Hindlimb muscle (tissue), 1 donor: ENCODE results near the gene HERPUD2. TPM values are rescaled to one million over a fixed set of nuclear protein-coding genes. Genes with fewer than 3 reads are reported as not detected.
"Not testable (repeated sequence)": the region's sequence is repeated elsewhere in the genome, so short reads cannot be mapped to it uniquely, and the experiment has no call there.

Experiments
- DNase-seq: peaks from one replicate; pipeline ENCODE4 v3.0.0-alpha.2; 2013
- polyA plus RNA-seq: library from polyadenylated mRNA; unstranded; fragments of 120-200 nt; gene quantifications from one replicate; pipeline ENCODE4 v1.2.1, GENCODE V29; 2013; ENCODE audit not compliant: insufficient read length

Gene HERPUD2
- polyA plus RNA-seq, 1 donor: 28.8 TPM

DNA sequence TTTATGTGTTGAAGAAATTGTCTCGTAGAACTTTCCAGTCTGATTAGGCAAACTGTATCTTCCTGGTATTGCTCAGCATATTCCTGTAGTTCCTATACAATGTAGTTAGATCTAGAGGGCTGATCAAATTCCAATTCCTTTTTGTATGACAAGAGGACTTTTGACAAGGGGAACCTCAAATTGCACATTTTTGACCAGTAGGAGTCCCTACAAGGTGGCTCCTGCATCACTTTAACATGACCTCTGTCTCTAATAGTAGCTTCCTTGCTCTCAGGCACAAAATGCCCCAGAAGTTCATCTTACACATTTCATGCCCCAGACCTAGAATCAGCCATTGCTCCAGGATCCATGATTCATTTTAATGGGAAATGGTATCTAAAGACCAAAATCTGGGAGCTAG is 18.7 kb downstream of the HERPUD2 start:
- DNase-seq: no peak

DNA sequence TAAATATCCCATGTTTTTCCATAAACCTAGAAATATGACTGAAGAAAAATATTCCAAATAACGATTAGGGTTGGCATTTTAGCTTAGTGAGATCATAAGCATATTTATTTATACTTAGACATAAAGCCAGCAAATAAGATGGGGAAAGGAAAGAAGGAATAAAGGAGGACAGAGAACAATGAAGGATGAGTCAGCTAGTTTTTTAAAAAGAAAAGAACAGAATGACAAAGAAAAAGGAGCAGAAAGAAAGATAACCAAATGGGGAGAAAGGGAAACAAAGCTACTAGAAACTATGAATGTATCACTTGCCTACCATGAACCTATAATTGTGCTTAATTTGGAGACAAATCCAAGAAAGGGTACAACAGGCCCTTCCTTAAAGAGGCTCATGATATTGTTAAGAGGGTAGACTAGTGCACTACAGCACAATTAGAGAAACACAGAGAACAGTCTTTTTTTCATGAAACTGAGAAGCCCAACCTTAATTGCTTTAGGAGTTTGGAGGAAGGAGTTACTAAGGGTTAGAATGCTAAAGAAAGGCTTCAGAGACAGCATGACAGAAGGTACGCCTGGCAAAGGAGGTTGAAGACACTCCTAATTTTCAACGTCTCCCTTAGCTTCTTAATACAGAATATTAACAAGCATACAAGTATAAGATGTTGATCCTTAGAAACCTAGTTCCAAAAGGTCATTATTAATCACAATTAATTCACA is 23.9 kb downstream of the HERPUD2 start:
- DNase-seq: no peak

DNA sequence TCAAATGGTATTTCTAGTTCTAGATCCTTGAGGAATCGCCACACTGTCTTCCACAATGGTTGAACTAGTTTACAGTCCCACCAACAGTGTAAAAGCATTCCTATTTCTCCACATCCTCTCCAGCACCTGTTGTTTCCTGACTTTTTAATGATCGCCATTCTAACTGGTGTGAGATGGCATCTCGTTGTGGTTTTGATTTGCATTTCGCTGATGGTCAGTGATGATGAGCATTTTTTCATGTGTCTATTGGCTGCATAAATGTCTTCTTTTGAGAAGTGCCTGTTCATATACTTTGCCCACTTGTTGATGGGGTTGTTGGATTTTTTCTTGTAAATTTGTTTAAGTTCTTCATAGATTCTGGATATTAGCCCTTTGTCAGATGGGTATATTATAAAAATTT is 34.5 kb downstream of the HERPUD2 start:
- DNase-seq: not testable (repeated sequence)

DNA sequence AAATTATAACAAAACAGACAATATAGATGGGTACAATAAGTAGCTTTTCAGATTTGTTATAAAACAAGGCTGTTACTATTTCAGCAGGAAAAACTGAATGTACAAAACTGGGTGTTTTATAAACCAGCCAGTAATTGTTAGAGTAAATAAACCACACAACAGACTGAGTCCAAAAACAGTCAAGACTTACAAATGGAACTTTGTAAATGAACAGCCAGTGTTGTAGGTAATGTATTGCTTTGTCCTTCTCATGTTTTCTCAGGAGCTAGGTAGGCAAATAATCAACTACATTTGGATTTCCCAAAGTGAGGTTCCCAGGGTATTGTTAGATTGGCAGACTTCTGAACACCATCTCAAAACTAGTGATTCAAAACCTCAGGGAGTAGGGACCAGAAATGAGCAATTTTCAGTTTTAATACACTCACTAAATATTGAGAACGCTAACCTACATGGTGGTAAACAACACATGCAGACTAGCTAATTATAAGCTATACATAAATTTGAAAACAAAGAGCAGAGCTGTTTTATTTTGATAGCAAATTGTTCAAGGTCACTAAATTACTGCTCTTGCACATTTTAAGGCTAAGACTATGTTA is 36.2 kb downstream of the HERPUD2 start:
- DNase-seq: no peak

DNA sequence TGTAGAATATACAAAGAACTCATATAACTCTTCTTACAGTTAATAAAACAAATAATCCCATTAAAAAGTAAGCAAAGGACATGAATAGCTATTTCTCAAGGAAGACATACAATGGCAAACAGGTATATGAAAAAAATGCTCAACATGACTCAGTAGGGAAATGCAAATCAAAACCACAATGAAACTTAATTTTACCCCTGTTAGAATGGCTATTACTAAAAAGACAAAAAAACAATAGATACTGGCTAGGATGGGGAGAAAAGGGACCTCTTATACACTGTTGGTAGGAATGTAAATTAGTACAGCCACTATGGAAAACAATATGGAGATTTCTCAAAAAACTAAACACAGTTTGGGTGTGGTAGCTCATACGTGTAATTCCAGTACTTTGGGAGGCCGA is 37.8 kb downstream of the HERPUD2 start:
- DNase-seq: no peak

DNA sequence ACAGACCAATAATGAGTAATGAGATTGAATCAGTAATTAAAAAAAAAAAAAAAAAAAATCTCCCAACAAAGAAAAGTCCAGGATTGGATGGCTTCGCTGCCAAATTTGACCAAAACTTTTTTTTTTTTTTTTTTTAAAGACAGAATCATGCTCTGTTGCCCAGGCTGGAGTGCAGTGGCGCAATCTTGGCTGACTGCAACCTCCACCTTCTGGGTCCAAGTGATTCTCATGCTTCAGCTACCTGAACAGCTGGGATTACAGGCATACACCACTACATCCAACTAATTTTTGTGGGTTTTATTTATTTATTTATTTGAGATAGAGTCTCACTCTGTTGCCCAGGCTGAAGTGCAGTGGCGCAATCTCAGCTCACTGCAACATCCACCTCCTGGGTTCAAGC is 40.4 kb downstream of the HERPUD2 start:
- not testable (repeated sequence) for DNase-seq

DNA sequence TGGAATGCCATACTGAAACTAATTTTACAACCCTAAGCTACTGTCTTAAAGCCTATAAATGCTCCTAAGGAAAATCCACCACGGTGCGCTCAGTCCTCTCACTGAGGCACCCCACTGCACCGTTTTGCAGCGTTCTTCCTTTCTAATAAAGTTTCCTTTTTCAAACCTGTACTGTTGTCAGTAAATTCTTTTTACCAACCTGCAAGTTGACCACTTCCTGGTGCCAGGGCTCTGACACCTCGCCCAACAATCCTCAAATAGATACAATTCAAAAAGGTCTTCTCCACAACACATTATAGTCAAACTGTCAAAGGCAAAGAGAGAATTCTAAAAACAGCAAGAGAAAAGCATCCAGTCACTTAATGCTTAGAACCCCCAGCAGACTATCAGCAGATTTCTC is 42.8 kb downstream of the HERPUD2 start:
- no peak for DNase-seq

DNA sequence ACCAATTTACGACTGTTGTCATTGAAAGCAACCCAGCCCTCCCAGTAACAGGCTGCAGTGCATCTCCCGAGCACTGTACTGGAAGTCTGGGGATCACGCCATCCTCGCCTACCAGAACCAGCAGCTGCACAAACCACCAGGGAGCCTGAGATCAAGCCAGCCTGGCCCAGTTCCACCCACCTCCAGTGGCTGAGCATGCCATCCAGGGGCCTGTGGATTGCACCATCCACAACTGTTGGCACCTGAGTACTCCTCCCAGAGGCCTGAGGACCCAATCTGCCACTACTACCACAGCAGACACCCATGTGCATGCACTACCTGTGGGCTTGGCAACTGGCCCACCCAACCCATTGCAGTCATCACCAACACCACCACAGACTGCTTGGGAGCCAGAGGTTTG is 44.2 kb downstream of the HERPUD2 start:
- no peak for DNase-seq

DNA sequence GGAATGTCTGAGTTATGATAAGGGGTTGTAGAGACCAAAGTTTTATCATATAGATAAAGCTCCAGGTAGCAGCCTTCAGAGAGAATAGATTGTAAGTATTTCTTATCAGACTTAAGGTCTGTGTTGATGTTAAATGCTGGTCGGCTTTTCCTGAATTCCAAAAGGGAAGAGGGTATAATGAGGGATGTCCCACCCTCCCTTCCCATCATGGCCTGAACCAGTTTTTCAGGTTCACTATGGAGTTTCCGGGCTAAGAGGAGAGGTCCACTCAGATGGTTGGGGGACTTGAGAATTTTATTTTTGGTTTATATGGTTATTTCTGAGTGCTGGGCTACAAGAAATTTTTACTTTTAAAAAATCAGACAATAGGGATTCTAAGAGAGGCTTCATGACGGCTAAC is 45.2 kb downstream of the HERPUD2 start:
- DNase-seq: no peak

DNA sequence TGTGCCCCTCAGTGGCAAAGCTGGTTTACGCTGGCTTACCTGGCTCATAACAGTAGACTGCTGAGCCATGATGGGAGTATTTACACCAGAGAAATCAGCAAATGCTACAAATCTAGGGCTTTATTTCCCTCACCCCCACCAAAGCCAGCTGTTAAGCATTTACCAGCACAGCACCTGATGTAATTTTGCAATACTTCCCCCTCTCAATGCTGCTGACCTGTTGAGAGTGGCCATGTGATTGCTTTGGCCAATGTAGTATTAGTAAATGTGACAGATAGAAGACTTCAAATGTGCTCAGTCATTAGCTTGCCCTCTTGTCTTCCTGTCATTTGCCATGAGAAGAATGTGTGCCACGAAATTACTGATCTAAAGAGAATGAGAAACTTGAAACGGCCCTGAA is 46.6 kb downstream of the HERPUD2 start:
- DNase-seq: no peak

DNA sequence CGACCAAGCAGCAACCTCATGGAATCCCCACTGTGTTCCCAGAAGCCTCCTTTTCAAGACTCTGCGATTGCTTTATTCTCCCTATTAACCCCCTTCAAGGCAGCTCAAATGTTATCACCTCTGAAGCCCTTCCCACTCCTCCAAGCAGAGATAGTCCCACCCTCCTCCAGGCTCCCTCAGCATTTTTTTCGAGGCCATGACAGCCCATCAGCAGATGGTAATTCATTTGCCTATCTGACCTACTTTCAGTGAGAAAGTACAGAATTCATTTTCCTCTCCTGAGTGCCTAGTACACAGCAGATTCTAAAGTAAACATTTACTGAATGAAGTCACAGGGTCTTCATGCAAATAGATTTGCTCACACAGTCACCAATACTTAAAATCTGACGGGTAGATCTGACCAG is 47.8 kb downstream of the HERPUD2 start:
- DNase-seq: no peak

DNA sequence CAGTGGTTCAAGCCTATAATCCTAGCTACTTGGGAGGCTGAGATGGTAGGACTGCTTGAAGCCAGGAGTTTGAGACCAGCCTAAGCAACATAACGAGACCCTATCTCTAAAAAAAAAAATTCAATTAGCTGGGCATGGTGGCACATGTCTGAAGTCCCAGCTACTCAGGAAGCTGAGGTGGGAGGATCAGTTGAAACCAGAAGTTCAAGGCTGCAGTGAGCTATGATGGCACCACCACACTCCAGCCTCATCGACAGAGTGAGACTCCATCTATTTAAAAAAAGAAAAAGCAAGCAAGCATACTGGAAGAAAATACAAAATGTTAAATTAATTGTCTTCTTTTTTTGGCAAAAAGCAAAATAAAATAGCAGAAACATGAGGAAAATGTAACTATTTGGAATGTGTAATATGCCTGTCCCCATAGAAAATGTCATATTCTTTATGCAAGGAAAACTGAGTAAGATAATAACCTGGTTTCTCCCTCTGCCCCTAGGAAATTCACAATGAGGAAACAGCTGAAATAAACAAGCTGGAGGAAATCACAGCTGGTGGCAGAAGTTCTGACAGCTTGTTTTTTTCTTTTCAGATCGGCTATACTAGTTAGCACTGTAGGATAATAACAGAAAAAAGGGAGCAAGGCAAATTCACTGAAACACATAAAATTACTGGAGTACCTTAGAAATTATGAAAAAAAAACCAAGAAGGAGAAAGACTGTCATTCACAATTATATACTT is 48.5 kb downstream of the HERPUD2 start:
- no peak for DNase-seq

DNA sequence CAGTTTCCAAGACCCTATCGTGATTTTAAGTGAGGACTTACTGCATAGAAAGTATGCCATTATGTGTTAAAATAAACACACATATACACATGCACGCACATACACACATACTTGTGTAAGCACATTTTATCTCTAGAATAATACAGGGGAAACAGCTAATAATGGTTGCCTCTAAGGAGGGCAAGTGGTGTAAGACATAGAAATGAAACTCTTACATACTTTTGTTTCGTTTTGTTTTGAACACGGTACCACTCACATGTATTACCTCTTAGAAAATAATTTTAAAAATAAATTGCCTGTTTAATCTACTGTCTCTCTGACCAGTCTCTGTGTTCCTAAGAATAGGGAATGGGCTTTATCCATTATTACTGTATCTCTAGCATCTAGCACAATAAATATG is 49.2 kb downstream of the HERPUD2 start:
- no peak for DNase-seq

DNA sequence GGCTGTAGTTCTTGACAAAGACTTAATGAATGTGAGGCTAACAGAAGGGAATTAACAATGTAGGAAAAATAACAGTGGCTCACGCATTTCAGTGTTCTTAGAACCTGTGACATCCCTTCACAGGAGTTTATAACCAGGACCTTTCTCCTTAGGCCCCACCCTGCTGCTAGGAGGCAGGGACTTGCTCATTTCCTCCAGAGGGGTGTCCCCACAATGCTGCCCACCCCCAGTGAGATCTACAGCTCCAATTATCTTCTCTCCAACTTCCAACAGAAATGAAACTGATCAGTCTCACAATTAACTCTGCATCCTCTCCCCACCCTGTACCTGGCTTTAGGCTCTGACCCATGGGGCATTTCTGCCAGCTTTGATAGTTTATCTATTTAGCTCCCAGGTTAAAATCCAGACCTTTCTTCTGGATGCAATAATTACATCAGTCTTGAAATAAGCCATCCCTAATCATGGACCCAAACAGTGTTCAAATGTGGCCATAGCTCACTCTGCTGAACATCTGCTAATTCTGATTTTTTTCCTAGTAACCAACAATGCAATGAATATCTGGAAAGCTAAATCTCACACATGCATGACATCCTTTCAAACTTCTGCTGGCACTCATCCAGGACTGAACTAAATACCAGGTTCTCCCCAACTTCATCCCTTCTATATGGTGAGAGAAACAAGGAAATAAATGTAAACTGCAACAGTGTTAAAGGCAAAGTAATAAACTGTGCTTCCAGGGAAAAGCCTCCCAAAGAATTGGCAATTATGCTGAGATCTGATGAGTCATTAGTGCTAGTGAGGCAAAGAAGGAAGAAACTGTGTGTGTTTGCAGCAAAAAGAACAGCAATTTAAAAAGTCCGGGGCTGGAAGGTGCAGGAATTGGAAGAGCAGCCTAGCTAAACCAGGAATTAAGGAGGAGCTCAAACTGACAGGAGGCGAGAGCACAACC is 64.6 kb downstream of the HERPUD2 start:
- no peak for DNase-seq

DNA sequence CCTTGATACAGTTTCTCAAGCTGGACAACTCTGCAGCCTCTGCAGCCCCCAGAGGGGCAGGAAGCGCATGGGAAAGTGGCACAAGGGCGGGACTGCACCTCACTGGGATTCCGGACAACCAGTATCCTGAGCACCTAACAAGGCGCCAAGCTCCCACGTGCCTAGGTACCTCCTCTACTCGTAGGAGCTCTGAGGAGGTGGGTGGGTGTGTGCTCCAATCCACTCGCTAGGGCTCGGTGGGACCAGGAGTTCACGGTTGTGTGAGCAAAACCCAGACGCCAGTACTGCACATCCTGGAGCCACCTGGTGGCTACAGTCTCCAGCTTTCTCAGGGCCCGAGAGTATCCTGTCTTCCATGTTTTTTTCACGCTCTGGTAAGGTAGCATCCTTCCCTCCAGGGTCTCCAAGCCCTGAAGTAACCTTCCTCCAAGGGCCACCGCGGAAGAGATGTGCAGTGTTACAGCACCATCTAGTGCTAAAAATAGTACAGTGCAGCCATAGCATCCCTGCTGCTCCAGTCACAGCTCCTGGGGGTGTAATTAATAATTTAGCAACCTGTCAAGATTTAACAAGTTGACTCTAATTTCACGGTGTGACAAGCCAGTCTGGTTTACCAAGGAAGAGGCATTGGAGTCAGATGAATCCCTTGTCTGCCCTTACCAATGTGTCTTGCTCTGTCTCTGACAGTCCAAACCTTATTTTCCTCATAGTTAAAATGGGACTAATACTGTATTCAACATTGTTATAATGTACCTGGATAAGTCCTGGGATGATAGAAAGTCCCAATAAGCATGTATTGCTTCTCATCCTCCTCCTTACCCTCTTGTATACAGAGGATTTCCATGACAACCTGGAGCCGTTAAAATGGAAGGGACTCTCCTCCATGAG is 70.4 kb downstream of the HERPUD2 start:
- DNase-seq: no peak

DNA sequence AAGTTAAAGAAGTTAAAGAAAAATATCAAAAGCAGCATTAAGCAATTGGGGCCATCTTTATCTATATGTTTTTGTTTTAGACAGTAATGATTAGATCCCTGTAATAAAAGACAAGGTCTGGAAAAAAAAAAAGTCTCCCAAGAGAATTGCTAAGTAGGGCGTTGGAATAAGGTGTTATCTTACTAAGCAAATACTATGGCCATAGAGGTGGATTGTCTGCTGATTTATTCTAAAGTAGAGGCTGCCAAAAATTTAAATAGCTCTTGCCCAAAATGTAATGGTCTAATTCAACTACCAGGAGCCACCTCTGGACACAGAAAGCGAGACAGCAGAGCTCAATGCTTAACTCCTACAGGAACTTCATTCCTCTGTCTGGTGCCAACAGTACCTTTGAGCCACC is 71.6 kb downstream of the HERPUD2 start:
- DNase-seq: no peak

DNA sequence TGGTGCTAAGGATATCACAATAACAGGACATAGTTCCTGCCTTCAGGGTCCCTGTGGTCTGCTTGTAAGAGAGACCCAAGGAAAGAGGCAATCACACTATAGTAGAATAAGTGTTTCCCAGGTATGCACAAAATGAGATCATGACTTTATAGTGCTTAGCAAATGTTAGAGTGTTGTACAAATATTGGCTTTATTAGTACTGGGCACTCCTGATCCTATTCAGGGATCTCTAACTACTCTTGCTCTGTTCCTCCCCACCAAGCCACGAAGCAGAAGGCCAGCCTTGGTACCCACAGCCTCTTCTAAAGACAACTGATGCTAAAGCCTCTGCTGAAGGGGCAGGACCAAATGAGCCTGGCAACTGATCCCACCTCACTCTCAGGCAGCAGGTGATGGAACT is 75.1 kb downstream of the HERPUD2 start:
- DNase-seq: no peak

DNA sequence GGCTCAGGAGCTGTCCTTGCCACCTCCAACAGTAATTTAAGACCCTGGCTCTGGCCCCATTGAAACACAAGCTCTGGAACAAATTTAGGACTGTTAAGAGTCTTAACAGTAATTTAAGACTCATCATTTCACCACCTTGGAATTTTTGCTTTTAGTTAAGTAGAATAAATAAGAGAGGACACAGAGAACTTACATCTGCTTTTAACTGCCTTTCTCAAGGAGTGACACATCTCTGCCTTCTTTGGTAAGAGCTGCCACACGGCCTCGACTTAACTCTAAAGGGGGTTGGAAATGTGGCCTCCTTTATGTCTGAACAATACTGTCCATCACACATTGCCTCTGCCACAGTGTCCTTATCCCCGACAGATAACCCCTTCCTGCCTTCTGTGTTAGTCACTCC is 77.9 kb downstream of the HERPUD2 start:
- no peak for DNase-seq

DNA sequence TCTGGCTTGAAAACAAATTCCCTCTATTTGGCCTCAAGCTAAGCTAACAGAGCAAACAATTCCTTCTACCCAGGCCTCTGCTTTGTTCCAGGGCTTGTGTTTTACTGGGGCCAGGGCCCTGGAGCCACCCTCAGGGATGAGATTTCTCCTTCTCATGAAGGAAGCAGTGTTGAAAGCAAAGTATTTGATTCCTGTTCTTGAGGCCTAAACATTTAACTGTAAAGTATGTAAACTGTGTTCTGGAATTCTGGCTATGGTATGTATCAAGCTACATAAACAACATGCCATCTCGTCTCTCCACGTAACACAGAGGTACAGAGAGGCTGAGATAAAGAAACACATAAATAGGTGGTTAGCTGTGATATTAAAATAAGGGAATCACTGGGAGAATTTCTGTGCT is 81.8 kb downstream of the HERPUD2 start:
- DNase-seq: no peak

DNA sequence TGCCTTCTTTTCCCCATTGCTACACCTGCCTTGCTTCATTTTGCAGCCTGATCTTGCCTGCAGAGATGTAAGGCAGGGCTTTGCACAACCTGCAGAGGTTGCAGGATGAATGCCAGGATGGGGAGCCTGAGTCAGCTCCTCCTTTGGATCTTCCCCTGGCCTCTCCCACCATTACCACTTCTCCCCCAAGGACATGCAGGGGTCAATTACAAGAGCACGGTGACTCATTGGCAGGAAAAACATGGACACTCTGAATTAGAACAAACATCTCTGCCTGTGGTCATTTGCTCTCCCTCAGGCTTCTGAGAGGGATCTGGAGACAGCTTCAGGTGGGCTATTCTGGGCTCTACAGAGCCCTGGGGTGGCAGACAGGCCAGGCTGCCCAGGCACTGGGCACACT is 89.2 kb downstream of the HERPUD2 start:
- no peak for DNase-seq

DNA sequence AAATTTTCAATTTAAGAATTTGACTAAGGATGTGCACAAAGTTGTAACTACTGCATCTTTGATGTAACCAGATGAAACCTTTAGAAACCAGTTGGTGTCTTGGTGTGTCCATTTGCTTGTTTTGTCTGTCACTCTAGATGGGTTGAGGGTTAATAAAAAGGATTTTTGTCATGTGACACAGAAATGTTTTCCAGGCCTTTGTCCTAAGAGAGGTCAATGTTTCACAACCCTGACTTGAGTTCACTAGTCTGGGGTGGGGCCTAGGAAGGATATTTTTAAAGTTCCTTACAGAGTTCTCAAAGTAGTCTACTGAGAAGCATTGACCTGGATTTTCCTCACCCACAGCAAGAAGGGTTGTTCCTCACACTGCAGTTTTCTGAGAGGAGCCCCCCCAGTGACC is 90.3 kb downstream of the HERPUD2 start:
- no peak for DNase-seq

DNA sequence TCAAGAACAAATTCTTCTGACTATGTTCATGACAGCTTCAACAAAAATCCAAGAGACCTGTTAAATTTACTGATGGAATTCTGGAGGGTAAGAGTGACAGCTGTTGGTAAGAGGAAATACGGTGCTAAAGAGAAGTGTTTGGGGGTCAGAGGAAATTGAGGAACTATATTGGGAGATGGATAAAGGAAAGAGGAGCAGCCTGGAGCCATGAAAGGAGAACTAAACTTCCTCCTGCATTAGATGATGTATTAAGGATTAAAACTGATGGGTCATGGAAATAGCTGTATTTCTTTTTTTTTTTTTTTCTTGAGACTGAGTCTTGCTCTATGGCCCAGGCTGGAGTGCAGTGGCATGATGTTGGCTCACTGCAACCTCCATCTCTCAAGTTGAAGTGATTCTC is 95.3 kb downstream of the HERPUD2 start:
- no peak for DNase-seq
